Bronchial epithelial cell (primary cell): ENCODE results near the gene LTA. TPM values are rescaled to one million over a fixed set of nuclear protein-coding genes. Genes with fewer than 3 reads are reported as not detected.
A peak's percentile ranks its signal among the peaks of the same experiment; 100 is the strongest.

Experiments used
- DNase-seq: peaks from one replicate; pipeline ENCODE4 v3.0.0-alpha.2; 2010; ENCODE audit warnings: low read depth
- FAIRE-seq: peaks from 2 replicates; lab custom pipeline; 2011; peaks lifted over from hg19 to GRCh38; lab: Jason Lieb, UNC
- H3K27me3 ChIP-seq: 2 replicates; pipeline ENCODE4 v1.5.1; 2011; ENCODE audit warnings: low read length; ENCODE audit not compliant: control insufficient read depth, insufficient read depth
- H3K36me3 ChIP-seq: 2 replicates; pipeline ENCODE4 v1.5.1; 2011; ENCODE audit warnings: low read length; ENCODE audit not compliant: control insufficient read depth, insufficient read depth
- H3K4me3 ChIP-seq: 2 replicates; pipeline ENCODE4 v1.5.1; 2011; ENCODE audit warnings: mild to moderate bottlenecking, low read depth, low read length, control low read depth
- total RNA-seq: library from RNA; depleted of rRNA; stranded (reverse); fragments of >200 nt; gene quantifications from 2 replicates; pipeline ENCODE4 v1.2.1, GENCODE V29; 2014
- TF ChIP-seq, protein P1 (sequence below): IDR thresholded peaks from 2 replicates; pipeline ENCODE4 v1.5.1; 2011; ENCODE audit warnings: mild to moderate bottlenecking, moderate library complexity, low read length, control low read depth, inconsistent platforms; ENCODE audit not compliant: insufficient read depth, severe bottlenecking

Gene LTA, protein sequence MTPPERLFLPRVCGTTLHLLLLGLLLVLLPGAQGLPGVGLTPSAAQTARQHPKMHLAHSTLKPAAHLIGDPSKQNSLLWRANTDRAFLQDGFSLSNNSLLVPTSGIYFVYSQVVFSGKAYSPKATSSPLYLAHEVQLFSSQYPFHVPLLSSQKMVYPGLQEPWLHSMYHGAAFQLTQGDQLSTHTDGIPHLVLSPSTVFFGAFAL
- total RNA-seq, result not detected in 2 replicates

DNA sequence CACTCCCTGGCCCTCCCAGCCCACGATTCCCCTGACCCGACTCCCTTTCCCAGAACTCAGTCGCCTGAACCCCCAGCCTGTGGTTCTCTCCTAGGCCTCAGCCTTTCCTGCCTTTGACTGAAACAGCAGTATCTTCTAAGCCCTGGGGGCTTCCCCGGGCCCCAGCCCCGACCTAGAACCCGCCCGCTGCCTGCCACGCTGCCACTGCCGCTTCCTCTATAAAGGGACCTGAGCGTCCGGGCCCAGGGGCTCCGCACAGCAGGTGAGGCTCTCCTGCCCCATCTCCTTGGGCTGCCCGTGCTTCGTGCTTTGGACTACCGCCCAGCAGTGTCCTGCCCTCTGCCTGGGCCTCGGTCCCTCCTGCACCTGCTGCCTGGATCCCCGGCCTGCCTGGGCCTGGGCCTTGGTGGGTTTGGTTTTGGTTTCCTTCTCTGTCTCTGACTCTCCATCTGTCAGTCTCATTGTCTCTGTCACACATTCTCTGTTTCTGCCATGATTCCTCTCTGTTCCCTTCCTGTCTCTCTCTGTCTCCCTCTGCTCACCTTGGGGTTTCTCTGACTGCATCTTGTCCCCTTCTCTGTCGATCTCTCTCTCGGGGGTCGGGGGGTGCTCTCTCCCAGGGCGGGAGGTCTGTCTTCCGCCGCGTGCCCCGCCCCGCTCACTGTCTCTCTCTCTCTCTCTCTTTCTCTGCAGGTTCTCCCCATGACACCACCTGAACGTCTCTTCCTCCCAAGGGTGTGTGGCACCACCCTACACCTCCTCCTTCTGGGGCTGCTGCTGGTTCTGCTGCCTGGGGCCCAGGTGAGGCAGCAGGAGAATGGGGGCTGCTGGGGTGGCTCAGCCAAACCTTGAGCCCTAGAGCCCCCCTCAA, at the start of gene LTA:
TSS of gene LTA (plus strand) at position 249 of the 871 bp plus-strand sequence. CDS start at position 703, 454 bp downstream.
- FAIRE-seq (no peak), DNase-seq (no peak)
- H3K27me3 ChIP-seq, result no peaks in the 10 kb centered on the region
- TF ChIP-seq, protein P1, sequence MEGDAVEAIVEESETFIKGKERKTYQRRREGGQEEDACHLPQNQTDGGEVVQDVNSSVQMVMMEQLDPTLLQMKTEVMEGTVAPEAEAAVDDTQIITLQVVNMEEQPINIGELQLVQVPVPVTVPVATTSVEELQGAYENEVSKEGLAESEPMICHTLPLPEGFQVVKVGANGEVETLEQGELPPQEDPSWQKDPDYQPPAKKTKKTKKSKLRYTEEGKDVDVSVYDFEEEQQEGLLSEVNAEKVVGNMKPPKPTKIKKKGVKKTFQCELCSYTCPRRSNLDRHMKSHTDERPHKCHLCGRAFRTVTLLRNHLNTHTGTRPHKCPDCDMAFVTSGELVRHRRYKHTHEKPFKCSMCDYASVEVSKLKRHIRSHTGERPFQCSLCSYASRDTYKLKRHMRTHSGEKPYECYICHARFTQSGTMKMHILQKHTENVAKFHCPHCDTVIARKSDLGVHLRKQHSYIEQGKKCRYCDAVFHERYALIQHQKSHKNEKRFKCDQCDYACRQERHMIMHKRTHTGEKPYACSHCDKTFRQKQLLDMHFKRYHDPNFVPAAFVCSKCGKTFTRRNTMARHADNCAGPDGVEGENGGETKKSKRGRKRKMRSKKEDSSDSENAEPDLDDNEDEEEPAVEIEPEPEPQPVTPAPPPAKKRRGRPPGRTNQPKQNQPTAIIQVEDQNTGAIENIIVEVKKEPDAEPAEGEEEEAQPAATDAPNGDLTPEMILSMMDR, result no peak
- no peak within 1 kb of the TSS for H3K4me3 ChIP-seq
- H3K36me3 ChIP-seq, result no peaks in the 10 kb centered on the region

DNA sequence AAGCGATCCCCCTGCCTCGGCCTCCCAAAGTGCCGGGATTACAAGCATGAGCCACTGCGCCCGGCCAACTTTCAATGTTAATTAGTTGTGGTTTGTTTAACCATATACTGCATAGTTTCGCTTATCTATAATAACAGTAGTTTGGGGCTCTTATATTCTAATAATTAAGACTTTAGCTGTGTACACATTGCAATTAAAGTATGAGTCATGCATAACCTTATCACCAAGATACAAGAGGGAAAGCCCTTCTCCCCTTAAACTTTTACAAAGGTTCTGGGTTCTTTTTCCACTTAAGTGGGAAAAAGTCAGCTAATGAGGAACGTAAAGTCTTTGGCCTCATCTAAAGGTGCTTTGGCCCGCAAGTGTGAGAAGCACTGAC, 46.5 kb upstream of the LTA start:
- H3K36me3 ChIP-seq, result peaks cover under 1% of the 10 kb centered on the region
- no peak for FAIRE-seq
- TF ChIP-seq, protein P1, result no peak
- DNase-seq, result peak; percentile 17
- H3K4me3 ChIP-seq, result no peak overlapping the region
- H3K27me3 ChIP-seq, result no peaks in the 10 kb centered on the region

DNA sequence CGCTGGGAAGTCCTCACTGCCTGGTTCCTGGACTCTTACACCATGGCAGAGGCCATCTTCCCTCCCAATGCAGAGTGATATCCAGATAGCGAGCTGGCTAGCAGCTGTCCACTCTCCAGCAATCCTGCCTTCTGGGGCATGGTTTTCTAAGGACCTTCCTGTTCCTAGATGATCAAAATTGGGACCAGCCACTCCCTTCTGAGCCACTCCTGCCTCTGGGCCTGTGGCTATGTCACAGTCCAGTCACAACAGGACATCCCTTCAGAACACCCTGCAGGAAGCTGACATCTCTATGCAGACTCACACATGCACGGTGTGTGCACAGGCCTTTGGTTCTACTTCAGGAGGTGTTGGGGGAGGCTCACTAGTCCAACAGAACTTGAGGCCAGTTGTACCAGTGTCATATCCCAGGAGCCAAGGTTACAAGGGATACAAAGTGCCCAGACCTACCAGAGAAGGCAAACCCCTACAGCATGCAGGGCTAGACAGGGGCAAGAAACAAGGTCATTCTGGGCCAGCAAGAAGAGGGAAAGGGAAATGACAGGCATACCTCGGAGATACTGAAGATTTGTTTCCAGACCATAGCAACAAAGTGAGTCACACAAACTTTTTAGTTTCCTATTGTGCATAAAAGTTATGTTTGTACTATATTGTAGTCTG, 46.0 kb upstream of the LTA start:
- FAIRE-seq (no peak), DNase-seq (peak; percentile 43)
- Histone ChIP-seq H3K36me3 (peaks cover 5% of the 10 kb centered on the region), H3K4me3 (no peak overlapping the region), H3K27me3 (no peaks in the 10 kb centered on the region)
- TF ChIP-seq, protein P1, result no peak

DNA sequence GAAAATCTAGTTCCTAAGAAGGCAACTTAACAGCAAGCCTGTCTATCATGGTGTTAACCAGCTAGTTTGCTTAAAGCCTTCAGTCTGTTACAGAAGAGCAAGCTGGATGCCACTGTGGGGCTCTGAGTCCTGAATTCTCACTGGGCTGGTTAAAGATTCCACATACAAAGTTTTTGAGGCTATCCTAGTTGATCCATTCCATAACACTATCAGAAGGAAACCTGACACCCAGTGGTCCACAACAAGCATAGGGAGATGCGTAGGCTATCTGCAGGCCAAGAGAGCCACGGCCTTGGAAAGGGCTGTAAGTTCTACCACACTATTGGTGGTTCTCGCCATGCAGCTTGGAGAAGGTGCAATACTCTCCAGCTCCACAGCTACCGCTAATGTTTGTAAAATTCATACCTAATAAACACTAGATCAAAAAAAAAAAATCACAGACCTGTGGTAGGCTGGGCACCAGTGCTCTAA, 43.7 kb upstream of the LTA start:
- FAIRE-seq, result no peak
- no peak for DNase-seq
- Histone ChIP-seq H3K36me3 (peaks cover 18% of the 10 kb centered on the region), H3K4me3 (no peak overlapping the region), H3K27me3 (no peaks in the 10 kb centered on the region)
- TF ChIP-seq, protein P1, result no peak

DNA sequence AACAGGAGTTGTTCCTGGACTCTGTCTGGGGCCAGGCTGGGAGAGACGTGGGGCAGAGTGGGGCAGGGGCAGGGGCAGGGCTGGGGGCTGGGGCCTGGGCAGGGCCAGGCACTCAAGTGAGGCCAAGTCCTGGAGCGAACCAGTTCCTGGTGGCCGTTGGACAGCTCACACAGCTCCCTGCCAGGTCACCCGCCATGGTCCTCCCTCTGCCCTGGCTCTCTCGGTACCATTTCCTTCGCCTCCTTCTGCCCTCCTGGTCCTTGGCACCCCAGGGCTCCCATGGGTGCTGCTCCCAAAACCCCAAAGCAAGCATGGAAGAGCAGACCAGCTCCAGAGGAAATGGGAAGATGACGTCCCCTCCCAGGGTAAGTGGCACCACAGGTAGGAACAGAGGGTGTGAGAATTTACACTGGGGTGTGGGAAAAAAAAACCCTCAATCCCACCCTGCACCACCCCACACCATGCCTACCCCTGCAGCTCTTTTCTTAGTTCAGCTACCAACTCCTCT, 43.2 kb upstream of the LTA start, which contains the start of gene MCCD1:
TSS of gene MCCD1 (plus strand) at position 142 of the 508 bp plus-strand sequence. CDS start at position 195, 53 bp downstream.
- Histone ChIP-seq H3K36me3 (peaks cover 21% of the 10 kb centered on the region), H3K27me3 (no peaks in the 10 kb centered on the region), H3K4me3 (no peak within 1 kb of the TSS)
- DNase-seq (no peak), FAIRE-seq (no peak)
- TF ChIP-seq, protein P1, result no peak
